K562 (cell line): Measurements from ENCODE around the gene C4orf50. TPM values are rescaled to one million over a fixed set of nuclear protein-coding genes. Genes with fewer than 3 reads are reported as not detected.

Source experiments
- ATAC-seq: fragments of 200-7000 bp; cut with Tn5 transposase; 3 replicates; pipeline ENCODE4 v1.9.1; 2020; ENCODE audit warnings: moderate library complexity
- BruUV-seq: library from RNA; stranded (reverse); fragments of 400-500 nt; replicated peaks from 2 replicates; lab custom pipeline; 2021; lab: Mats Ljungman, UMichigan
- CTCF ChIA-PET: fragments of 300-600 bp; formaldehyde crosslinking; extraction: SDS; loops from one replicate; lab custom pipeline; 2021; ENCODE audit warnings: low intra/inter-chr PET ratio; lab: Yijun Ruan, JAX
- POLR2A ChIA-PET: fragments of 300-600, 350-650 bp; sonication (Branson Sonifier 250); formaldehyde crosslinking; extraction: SDS; loops from one replicate; lab custom pipeline; 2021; ENCODE audit warnings: antibody characterized with exemption, inconsistent platforms; lab: Yijun Ruan, JAX
- DNase-seq, 4 experiments: peaks; one replicate each; pipeline versions ENCODE4 v3.0.0 to v3.0.0-alpha.2; 2011 to 2018; ENCODE audit warnings: low spot score in 3 of 4, mixed read lengths in 3 of 4; ENCODE audit errors: extremely low read depth in 1 of 4
- FAIRE-seq: peaks from 2 replicates; lab custom pipeline; 2011; peaks lifted over from hg19 to GRCh38; lab: Jason Lieb, UNC
- H2AFZ ChIP-seq: 2 replicates; pipeline ENCODE4 v1.6.0; 2011; ENCODE audit warnings: low read depth, low read length, control low read depth, inconsistent platforms
- H3K27ac ChIP-seq: fragments of 200-600 bp; 3 replicates; pipeline ENCODE4 v1.8.0; 2011; ENCODE audit warnings: low read depth, mild to moderate bottlenecking, control low read depth, inconsistent platforms, low read length, moderate library complexity, mixed read lengths; ENCODE audit errors: extremely low read depth
- H3K27me3 ChIP-seq, 2 experiments: fragments of 300-600 bp in 1 of 2; 2 replicates in 1 of 2; 3 replicates in 1 of 2; pipeline versions ENCODE4 v1.6.0 to v1.8.0; 2011; ENCODE audit warnings: inconsistent platforms in 2 of 2, low read length in 2 of 2, mild to moderate bottlenecking in 1 of 2, mixed read lengths in 1 of 2, moderate library complexity in 1 of 2; ENCODE audit not compliant: control insufficient read depth in 2 of 2, insufficient read depth in 2 of 2
- H3K36me3 ChIP-seq: fragments of 300-600 bp; 3 replicates; pipeline ENCODE4 v1.8.0; 2011; ENCODE audit warnings: mild to moderate bottlenecking, low read length, inconsistent platforms; ENCODE audit not compliant: control insufficient read depth, insufficient read depth
- H3K4me1 ChIP-seq, 2 experiments: fragments of 200-600 bp in 1 of 2; replicated peaks in 1 of 2; 2 replicates in 1 of 2; 3 replicates in 1 of 2; pipeline versions ENCODE4 v1.5.1 to v1.8.0; 2011; ENCODE audit warnings: inconsistent platforms in 2 of 2, low read length in 2 of 2, mild to moderate bottlenecking in 1 of 2, mixed read lengths in 1 of 2, moderate library complexity in 1 of 2; ENCODE audit not compliant: control insufficient read depth in 2 of 2, insufficient read depth in 2 of 2
- H3K4me2 ChIP-seq: 2 replicates; pipeline ENCODE4 v1.6.1; 2011; ENCODE audit warnings: low read length, control low read depth, inconsistent platforms, mixed read lengths; ENCODE audit not compliant: insufficient read depth
- H3K4me3 ChIP-seq: fragments of 200-600 bp; sonication (generic), shearing (Covaris generic); 2 replicates; pipeline ENCODE4 v1.5.1; 2016; ENCODE audit warnings: control low read depth, inconsistent platforms
- H3K79me2 ChIP-seq: fragments of 200-600 bp; 3 replicates; pipeline ENCODE4 v1.8.0; 2011; ENCODE audit warnings: low read length, inconsistent platforms; ENCODE audit not compliant: control insufficient read depth, insufficient read depth
- H3K9ac ChIP-seq, 2 experiments: 2 replicates each; pipeline versions ENCODE4 v1.6.0 to v1.6.1; 2011; ENCODE audit warnings: low read depth in 2 of 2, low read length in 2 of 2, control low read depth in 1 of 2, inconsistent platforms in 1 of 2, mild to moderate bottlenecking in 1 of 2, mixed read lengths in 1 of 2; ENCODE audit not compliant: insufficient read depth in 1 of 2
- H3K9me1 ChIP-seq: one replicate; pipeline ENCODE4 v1.6.0; 2011; ENCODE audit warnings: inconsistent platforms, mild to moderate bottlenecking, low read length, moderate library complexity; ENCODE audit not compliant: control insufficient read depth, insufficient read depth
- H3K9me3 ChIP-seq: replicated peaks from 2 replicates; pipeline ENCODE4 v1.5.1; 2011; ENCODE audit warnings: low read depth, low read length, inconsistent platforms; ENCODE audit not compliant: control insufficient read depth, insufficient read depth
- H4K20me1 ChIP-seq: replicated peaks from 2 replicates; pipeline ENCODE4 v1.6.1; 2011; ENCODE audit warnings: low read length, inconsistent platforms, mixed read lengths; ENCODE audit not compliant: control insufficient read depth, insufficient read depth
- FOXK1 ChIP-seq: sonication (generic); formaldehyde crosslinking; IDR thresholded peaks from 2 replicates; pipeline ENCODE4 v1.8.0; 2022; ENCODE audit warnings: missing genetic modification reagents, mild to moderate bottlenecking, borderline replicate concordance
- HEY1 ChIP-seq: fragments of 250-450 bp; sonication (Bioruptor Pico); IDR thresholded peaks from 2 replicates; pipeline ENCODE4 v1.5.0; 2020; ENCODE audit warnings: mild to moderate bottlenecking, moderate library complexity, borderline replicate concordance
- MAFG ChIP-seq: fragments of 450-650 bp; conservative IDR thresholded peaks from 2 replicates; pipeline ENCODE4 v1.6.1; 2016; ENCODE audit warnings: missing genetic modification characterization, missing compliant biosample characterization
- POLR2AphosphoS2 ChIP-seq: IDR thresholded peaks from 2 replicates; pipeline ENCODE4 v1.6.1; 2012; ENCODE audit warnings: low read length, improper control_type of control experiment
- ZNF77 ChIP-seq: fragments of 250-450 bp; sonication (Bioruptor Pico); IDR thresholded peaks from 2 replicates; pipeline ENCODE4 v1.5.0; 2020
- WGBS: fragments of 100-300 bp; shearing (Covaris generic); methylation state at CpG from one replicate; pipeline ENCODE4 v1.1.6; 2016; ENCODE audit warnings: low coverage, mixed read lengths; ENCODE audit not compliant: insufficient coverage; ENCODE audit errors: missing lambda C conversion rate; 5-methylcytosine and 5-hydroxymethylcytosine counted together
- in situ Hi-C: fragments of 300-500 bp; cut with MboI; formaldehyde crosslinking; loops from 4 replicates; pipeline ENCODE4 v1.15.0; 2018; ENCODE audit warnings: inconsistent platforms, mixed read lengths
- intact Hi-C: fragments of 100-400 bp; cut with micrococcal nuclease; formaldehyde crosslinking; loops from 2 replicates; pipeline ENCODE4 v1.14.2; 2022
- polyA plus RNA-seq, 8 experiments: library from polyadenylated mRNA; depleted of rRNA in 4 of 8; stranded (reverse) in 5 of 8; unstranded in 3 of 8; fragments of >200 nt; fragmentation: Nextera tagmentation in 2 of 8; fragmentation: Illumina TruSeq in 1 of 8; extraction: Ambion mirVana in 2 of 8; extraction: Trizol in 1 of 8; gene quantifications; 2 replicates each; pipeline versions ENCODE4 v1.2.1 to v1.2.3, GENCODE V29; 2011 to 2014; ENCODE audit warnings: inconsistent platforms in 1 of 8, missing spikeins in 1 of 8
- total RNA-seq, 7 experiments: library from RNA; depleted of rRNA in 6 of 7; stranded (reverse); fragments of >200 nt in 6 of 7; fragmentation: Illumina TruSeq in 2 of 7; extraction: Trizol in 2 of 7; gene quantifications; 2 replicates each; pipeline versions ENCODE4 v1.2.1 to v1.2.3, GENCODE V29; 2011 to 2021; ENCODE audit warnings: low replicate concordance in 1 of 7
- TF ChIP-seq, protein P1 (sequence below): fragments of 250-450 bp; sonication (Bioruptor Pico); IDR thresholded peaks from 2 replicates; pipeline ENCODE4 v1.9.0; 2021; ENCODE audit warnings: mild to moderate bottlenecking, inconsistent platforms
- TF ChIP-seq, protein P2 (sequence below): fragments of 250-450 bp; sonication (Bioruptor Pico); IDR thresholded peaks from 2 replicates; pipeline ENCODE4 v1.9.0; 2021; ENCODE audit warnings: mild to moderate bottlenecking
- TF ChIP-seq, protein P3 (sequence below): IDR thresholded peaks from 2 replicates; pipeline ENCODE4 v1.6.1; 2011; ENCODE audit not compliant: insufficient read length; ENCODE audit errors: extremely low read depth
- TF ChIP-seq, protein P4 (sequence below), 2 experiments: fragments of 450-650 bp; IDR thresholded peaks; 2 replicates each; pipeline ENCODE4 v1.6.1; 2018; ENCODE audit warnings: mild to moderate bottlenecking in 2 of 2, low read depth in 1 of 2; ENCODE audit not compliant: partially characterized antibody in 2 of 2
- TF ChIP-seq, protein P5 (sequence below): sonication (generic); formaldehyde crosslinking; IDR thresholded peaks from 2 replicates; pipeline ENCODE4 v1.8.1; 2023; ENCODE audit warnings: mild to moderate bottlenecking, missing genetic modification reagents

The C4orf50 gene
- total and polyA plus RNA-seq, 9 of the 15 experiments (the other 6 are each of a cell fraction or from before 2014, with no cell fraction given), result not detected

DNA sequence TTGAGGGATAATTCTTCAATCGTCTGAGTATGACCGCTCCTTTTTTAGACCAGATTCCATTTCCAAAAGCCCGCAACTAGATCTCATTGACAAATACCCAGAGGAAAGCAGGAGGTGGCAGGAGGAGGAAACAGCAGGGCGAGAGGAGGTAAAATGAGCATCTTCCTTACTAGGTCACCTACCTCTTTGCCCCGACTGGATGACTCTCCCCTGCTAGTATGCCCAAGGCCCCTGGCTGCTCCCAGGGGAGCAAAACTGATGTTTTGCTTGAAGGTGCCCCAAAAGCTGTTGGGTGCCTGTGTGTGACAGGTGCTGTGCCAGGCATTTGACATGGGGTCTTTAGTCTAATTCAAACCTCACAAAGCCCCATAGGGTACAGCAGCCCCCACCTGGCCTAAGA lies 48.9 kb downstream of the C4orf50 start:
- Histone ChIP-seq H2AFZ (no peak overlapping the region), H3K4me3 (no peak overlapping the region), H3K4me1 (peaks cover 0 to 4% of the 10 kb centered on the region in 2 experiments; a peak in 1 of 5 replicates), H3K9me3 (no peaks in the 10 kb centered on the region), H3K4me2 (no peak overlapping the region), H3K27ac (no peak overlapping the region), H3K9me1 (no peaks in the 10 kb centered on the region), H3K27me3 (peaks cover 0 to 47% of the 10 kb centered on the region in 2 experiments; a peak in 4 of 5 replicates), H4K20me1 (no peaks in the 10 kb centered on the region; the same call in 1 of the 2 replicates), H3K9ac (no peak overlapping the region), H3K36me3 (no peaks in the 10 kb centered on the region), H3K79me2 (no peaks in the 10 kb centered on the region)
- ChIA-PET CTCF (no interaction called here), POLR2A (no interaction called here)
- no peak for FAIRE-seq
- no peak for DNase-seq
- in situ Hi-C loops (no loop called here), intact Hi-C loops (no loop called here)
- WGBS, result 0% methylated on average over 4 of the region's 5 CpGs
- BruUV-seq, result no TSS peak
- ATAC-seq, result no peak
- TF ChIP-seq, protein P1, sequence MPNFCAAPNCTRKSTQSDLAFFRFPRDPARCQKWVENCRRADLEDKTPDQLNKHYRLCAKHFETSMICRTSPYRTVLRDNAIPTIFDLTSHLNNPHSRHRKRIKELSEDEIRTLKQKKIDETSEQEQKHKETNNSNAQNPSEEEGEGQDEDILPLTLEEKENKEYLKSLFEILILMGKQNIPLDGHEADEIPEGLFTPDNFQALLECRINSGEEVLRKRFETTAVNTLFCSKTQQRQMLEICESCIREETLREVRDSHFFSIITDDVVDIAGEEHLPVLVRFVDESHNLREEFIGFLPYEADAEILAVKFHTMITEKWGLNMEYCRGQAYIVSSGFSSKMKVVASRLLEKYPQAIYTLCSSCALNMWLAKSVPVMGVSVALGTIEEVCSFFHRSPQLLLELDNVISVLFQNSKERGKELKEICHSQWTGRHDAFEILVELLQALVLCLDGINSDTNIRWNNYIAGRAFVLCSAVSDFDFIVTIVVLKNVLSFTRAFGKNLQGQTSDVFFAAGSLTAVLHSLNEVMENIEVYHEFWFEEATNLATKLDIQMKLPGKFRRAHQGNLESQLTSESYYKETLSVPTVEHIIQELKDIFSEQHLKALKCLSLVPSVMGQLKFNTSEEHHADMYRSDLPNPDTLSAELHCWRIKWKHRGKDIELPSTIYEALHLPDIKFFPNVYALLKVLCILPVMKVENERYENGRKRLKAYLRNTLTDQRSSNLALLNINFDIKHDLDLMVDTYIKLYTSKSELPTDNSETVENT (CRISPR knock-in tag), result no peak
- TF ChIP-seq HEY1 (CRISPR knock-in tag) (no peak), MAFG (tag) (no peak), ZNF77 (CRISPR knock-in tag) (no peak), POLR2AphosphoS2 (no peak), FOXK1 (CRISPR knock-in tag) (no peak)
- TF ChIP-seq, protein P2, sequence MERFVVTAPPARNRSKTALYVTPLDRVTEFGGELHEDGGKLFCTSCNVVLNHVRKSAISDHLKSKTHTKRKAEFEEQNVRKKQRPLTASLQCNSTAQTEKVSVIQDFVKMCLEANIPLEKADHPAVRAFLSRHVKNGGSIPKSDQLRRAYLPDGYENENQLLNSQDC (CRISPR knock-in tag), result no peak
- TF ChIP-seq, protein P3, sequence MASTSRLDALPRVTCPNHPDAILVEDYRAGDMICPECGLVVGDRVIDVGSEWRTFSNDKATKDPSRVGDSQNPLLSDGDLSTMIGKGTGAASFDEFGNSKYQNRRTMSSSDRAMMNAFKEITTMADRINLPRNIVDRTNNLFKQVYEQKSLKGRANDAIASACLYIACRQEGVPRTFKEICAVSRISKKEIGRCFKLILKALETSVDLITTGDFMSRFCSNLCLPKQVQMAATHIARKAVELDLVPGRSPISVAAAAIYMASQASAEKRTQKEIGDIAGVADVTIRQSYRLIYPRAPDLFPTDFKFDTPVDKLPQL, result no peak
- TF ChIP-seq, protein P4, sequence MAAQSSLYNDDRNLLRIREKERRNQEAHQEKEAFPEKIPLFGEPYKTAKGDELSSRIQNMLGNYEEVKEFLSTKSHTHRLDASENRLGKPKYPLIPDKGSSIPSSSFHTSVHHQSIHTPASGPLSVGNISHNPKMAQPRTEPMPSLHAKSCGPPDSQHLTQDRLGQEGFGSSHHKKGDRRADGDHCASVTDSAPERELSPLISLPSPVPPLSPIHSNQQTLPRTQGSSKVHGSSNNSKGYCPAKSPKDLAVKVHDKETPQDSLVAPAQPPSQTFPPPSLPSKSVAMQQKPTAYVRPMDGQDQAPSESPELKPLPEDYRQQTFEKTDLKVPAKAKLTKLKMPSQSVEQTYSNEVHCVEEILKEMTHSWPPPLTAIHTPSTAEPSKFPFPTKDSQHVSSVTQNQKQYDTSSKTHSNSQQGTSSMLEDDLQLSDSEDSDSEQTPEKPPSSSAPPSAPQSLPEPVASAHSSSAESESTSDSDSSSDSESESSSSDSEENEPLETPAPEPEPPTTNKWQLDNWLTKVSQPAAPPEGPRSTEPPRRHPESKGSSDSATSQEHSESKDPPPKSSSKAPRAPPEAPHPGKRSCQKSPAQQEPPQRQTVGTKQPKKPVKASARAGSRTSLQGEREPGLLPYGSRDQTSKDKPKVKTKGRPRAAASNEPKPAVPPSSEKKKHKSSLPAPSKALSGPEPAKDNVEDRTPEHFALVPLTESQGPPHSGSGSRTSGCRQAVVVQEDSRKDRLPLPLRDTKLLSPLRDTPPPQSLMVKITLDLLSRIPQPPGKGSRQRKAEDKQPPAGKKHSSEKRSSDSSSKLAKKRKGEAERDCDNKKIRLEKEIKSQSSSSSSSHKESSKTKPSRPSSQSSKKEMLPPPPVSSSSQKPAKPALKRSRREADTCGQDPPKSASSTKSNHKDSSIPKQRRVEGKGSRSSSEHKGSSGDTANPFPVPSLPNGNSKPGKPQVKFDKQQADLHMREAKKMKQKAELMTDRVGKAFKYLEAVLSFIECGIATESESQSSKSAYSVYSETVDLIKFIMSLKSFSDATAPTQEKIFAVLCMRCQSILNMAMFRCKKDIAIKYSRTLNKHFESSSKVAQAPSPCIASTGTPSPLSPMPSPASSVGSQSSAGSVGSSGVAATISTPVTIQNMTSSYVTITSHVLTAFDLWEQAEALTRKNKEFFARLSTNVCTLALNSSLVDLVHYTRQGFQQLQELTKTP (IDR thresholded peaks at IDR 0.05; ENCODE audit: low read depth in 1 of 2, partially characterized antibody in 2 of 2), result no peak
- TF ChIP-seq, protein P5, sequence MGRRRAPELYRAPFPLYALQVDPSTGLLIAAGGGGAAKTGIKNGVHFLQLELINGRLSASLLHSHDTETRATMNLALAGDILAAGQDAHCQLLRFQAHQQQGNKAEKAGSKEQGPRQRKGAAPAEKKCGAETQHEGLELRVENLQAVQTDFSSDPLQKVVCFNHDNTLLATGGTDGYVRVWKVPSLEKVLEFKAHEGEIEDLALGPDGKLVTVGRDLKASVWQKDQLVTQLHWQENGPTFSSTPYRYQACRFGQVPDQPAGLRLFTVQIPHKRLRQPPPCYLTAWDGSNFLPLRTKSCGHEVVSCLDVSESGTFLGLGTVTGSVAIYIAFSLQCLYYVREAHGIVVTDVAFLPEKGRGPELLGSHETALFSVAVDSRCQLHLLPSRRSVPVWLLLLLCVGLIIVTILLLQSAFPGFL (CRISPR knock-in tag), result no peak
